Effector memory CD4-positive, alpha-beta T cell (primary cell): ENCODE measurements around the gene CHMP3.

ENCODE experiments used
- DNase-seq, 3 donors: peaks; one replicate each; pipeline ENCODE4 v3.0.0-alpha.2; 2020
- H3K27ac ChIP-seq: 2 replicates; pipeline ENCODE4 v1.7.0; 2013; ENCODE audit warnings: mild to moderate bottlenecking, low read length, moderate library complexity; ENCODE audit not compliant: insufficient read depth, poor library complexity, severe bottlenecking
- H3K27me3 ChIP-seq: replicated peaks from 2 replicates; pipeline ENCODE4 v1.7.0; 2013; ENCODE audit warnings: mild to moderate bottlenecking, low read length; ENCODE audit not compliant: insufficient read depth, control insufficient read depth, poor library complexity, severe bottlenecking
- H3K36me3 ChIP-seq: 2 replicates; pipeline ENCODE4 v1.7.0; 2013; ENCODE audit warnings: mild to moderate bottlenecking, low read length, moderate library complexity; ENCODE audit not compliant: control insufficient read depth, insufficient read depth
- H3K4me1 ChIP-seq: 2 replicates; pipeline ENCODE4 v1.7.0; 2013; ENCODE audit warnings: low read length, mild to moderate bottlenecking; ENCODE audit not compliant: control insufficient read depth, insufficient read depth, poor library complexity, severe bottlenecking
- H3K4me3 ChIP-seq: 2 replicates; pipeline ENCODE4 v1.7.0; 2013; ENCODE audit warnings: low read length, low read depth, mild to moderate bottlenecking; ENCODE audit not compliant: insufficient read depth, poor library complexity, severe bottlenecking
- H3K9me3 ChIP-seq: 2 replicates; pipeline ENCODE4 v1.7.0; 2013; ENCODE audit warnings: mild to moderate bottlenecking, low read length, moderate library complexity; ENCODE audit not compliant: control insufficient read depth

Gene CHMP3

DNA sequence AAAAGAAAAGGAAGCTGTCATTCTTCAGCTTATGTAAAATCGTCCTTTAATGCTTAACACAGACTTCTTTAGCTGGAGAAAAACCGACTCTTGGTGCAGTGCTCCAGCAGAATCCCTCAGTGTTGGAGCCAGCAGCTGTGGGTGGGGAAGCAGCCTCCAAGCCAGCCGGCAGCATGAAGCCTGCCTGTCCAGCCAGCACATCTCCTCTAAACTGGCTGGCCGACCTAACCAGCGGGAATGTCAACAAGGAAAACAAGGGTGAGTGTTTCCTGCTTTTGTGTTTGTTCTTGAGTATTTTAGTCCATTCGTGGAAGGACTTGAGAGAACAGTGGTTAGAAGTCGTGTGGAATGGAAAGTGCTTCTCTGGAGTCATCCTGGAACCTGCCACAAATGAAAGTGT, 83.1 kb downstream of the CHMP3 start:
- Histone ChIP-seq H3K9me3 (no peaks in the 10 kb centered on the region), H3K27me3 (no peaks in the 10 kb centered on the region), H3K27ac (no peak overlapping the region), H3K4me3 (no peak overlapping the region), H3K4me1 (no peaks in the 10 kb centered on the region), H3K36me3 (peaks cover 90% of the 10 kb centered on the region)
- no peak for DNase-seq

- no peak for DNase-seq
- H3K9me3 ChIP-seq: no peaks in the 10 kb centered on the region
- no peak overlapping the region for H3K27ac ChIP-seq
- no peaks in the 10 kb centered on the region for H3K27me3 ChIP-seq
- H3K4me1 ChIP-seq: no peaks in the 10 kb centered on the region
- H3K36me3 ChIP-seq: peaks cover 87% of the 10 kb centered on the region
- no peak overlapping the region for H3K4me3 ChIP-seq
Measured at GRCh38 chr2:86477349-86477748, 85.9 kb downstream of the CHMP3 start.

DNA sequence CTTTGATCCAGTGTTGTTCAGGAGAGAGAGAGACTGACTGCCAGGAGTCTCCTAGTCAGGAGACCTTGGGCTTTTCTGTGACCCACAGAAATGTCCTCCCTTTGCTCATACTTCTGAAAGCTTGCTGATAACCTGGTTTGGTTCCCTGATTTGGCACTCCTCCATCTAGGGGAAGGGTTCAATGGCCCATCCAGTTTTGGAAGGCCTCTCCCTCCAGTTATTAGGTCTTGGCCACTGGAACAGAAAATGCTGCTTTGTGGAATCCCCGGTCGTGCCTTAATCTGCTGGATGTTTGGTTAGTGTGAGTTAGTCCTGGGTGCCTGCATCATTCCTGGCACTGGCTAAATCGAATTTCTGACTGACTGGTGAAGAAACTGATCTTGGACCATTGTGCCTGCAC, 86.3 kb downstream of the CHMP3 start:
- no peak for DNase-seq
- Histone ChIP-seq H3K27ac (no peak overlapping the region), H3K4me3 (no peak overlapping the region), H3K36me3 (peaks cover 86% of the 10 kb centered on the region), H3K27me3 (no peaks in the 10 kb centered on the region), H3K9me3 (no peaks in the 10 kb centered on the region), H3K4me1 (no peaks in the 10 kb centered on the region)

GRCh38 chr2:86476092-86476491, 87.2 kb downstream of the CHMP3 start:
- DNase-seq: no peak
- Histone ChIP-seq H3K36me3 (peaks cover 85% of the 10 kb centered on the region), H3K27me3 (no peaks in the 10 kb centered on the region), H3K27ac (no peak overlapping the region), H3K9me3 (no peaks in the 10 kb centered on the region), H3K4me1 (no peaks in the 10 kb centered on the region), H3K4me3 (no peak overlapping the region)

DNA sequence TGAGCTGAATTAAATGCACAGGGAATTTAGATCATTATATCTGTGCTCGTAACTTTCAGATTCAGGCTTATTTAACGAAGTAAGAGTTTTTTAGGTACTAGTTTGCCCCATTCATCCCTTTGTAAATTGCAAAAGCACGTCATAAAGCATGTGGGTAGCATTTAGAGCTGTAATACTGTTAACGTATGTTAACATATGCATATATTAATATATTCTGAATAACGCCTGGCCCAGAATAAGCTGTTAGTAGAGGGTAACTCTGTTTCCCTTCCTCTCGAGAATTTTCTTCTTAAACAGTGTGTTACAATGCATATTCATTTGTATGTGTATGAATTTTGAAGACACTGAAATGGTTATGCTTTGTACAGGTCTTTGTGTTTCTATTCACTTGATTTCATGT, 91.6 kb downstream of the CHMP3 start:
- Histone ChIP-seq H3K4me3 (no peak overlapping the region), H3K4me1 (peaks cover 3% of the 10 kb centered on the region), H3K27me3 (no peaks in the 10 kb centered on the region), H3K27ac (no peak overlapping the region), H3K9me3 (no peaks in the 10 kb centered on the region), H3K36me3 (peaks cover 69% of the 10 kb centered on the region)
- DNase-seq: no peak

DNA sequence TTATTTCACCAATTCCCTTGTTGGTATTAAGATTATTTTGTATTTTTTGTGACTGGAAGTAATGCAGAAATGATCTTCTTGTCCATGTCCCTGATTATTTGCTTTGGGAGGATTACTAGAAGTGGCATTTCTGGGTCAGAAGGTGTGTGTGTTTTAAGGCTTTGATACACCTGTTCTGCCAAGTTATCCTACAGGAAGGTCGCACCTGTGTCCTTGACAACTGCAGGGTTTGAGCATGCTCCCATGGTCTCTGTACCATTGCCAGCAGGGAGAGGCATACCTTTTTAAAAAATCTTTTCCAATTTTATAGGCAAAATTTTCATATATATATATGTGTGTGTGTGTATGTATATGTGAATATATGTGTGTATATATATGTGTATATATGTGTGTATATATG, 92.4 kb downstream of the CHMP3 start:
- no peak for DNase-seq
- Histone ChIP-seq H3K27ac (no peak overlapping the region), H3K9me3 (no peaks in the 10 kb centered on the region), H3K4me3 (no peak overlapping the region), H3K27me3 (no peaks in the 10 kb centered on the region), H3K36me3 (peaks cover 72% of the 10 kb centered on the region), H3K4me1 (peaks cover 3% of the 10 kb centered on the region)

GRCh38 chr2:86468162-86469033, 94.8 kb downstream of the CHMP3 start:
- Histone ChIP-seq H3K4me1 (peaks cover 3% of the 10 kb centered on the region), H3K36me3 (peaks cover 73% of the 10 kb centered on the region), H3K4me3 (no peak overlapping the region), H3K9me3 (no peaks in the 10 kb centered on the region), H3K27me3 (no peaks in the 10 kb centered on the region), H3K27ac (peak overlapping the region; percentile 35)
- DNase-seq: no peak

DNA sequence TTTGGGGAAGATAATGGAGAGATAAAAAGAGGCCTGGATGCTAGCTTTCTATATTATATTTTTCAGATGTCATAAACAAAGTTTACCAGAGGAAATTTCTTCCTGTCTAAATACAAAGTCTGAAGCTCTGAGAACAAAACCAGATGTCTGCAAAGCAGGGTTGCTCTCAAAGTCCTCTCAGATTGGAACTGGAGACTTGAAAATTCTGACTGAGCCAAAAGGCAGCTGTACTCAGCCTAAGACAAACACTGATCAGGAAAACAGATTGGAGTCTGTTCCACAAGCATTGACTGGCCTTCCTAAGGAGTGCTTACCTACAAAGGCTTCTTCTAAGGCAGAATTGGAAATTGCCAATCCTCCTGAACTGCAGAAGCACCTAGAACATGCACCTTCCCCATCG, 96.9 kb downstream of the CHMP3 start:
- Histone ChIP-seq H3K36me3 (peaks cover 69% of the 10 kb centered on the region), H3K9me3 (no peaks in the 10 kb centered on the region), H3K4me1 (peaks cover 3% of the 10 kb centered on the region), H3K4me3 (no peak overlapping the region), H3K27ac (no peak overlapping the region), H3K27me3 (no peaks in the 10 kb centered on the region)
- DNase-seq: no peak

DNA sequence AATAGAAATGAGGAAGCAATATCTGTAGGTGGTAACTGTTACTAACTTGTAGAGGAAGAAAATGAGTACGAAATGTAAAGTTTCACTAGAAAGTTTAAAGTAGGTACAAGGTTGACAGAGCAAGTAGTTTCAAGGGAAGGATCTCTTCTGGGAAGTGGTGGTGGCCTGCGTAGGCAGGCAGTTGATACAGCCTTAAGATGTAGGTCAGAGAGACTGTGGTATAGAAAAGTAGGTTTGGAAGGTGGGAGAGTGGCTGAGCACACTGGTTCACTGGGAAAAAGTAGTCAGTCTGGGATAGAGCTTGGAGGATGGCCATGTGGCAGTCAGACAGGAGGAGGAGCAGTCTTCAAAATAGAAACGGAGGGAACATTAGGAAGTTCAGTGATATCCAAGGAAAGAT, 98.6 kb downstream of the CHMP3 start:
- H3K27ac ChIP-seq: no peak overlapping the region
- H3K4me1 ChIP-seq: peaks cover 3% of the 10 kb centered on the region
- H3K4me3 ChIP-seq: no peak overlapping the region
- peaks cover 74% of the 10 kb centered on the region for H3K36me3 ChIP-seq
- DNase-seq: no peak
- H3K9me3 ChIP-seq: no peaks in the 10 kb centered on the region
- H3K27me3 ChIP-seq: no peaks in the 10 kb centered on the region

GRCh38 chr2:86461042-86461743, 102.0 kb downstream of the CHMP3 start:
- DNase-seq: no peak
- Histone ChIP-seq H3K27ac (no peak overlapping the region), H3K4me1 (no peaks in the 10 kb centered on the region), H3K9me3 (no peaks in the 10 kb centered on the region), H3K36me3 (peaks cover 88% of the 10 kb centered on the region), H3K27me3 (no peaks in the 10 kb centered on the region), H3K4me3 (no peak overlapping the region)
